HepG2 (cell line): ENCODE data around the gene NSMCE1. TPM values are rescaled to one million over a fixed set of nuclear protein-coding genes. Genes with fewer than 3 reads are reported as not detected.

Experiments used
- ATF1 ChIP-seq: IDR thresholded peaks from 2 replicates; pipeline ENCODE4 v1.6.1; 2016; ENCODE audit warnings: mild to moderate bottlenecking, control low read depth
- CEBPG ChIP-seq: IDR thresholded peaks from 2 replicates; pipeline ENCODE4 v1.6.1; 2016
- CREBL2 ChIP-seq: sonication (generic); formaldehyde crosslinking; IDR thresholded peaks from 2 replicates; pipeline ENCODE4 v1.8.1; 2023; ENCODE audit warnings: missing genetic modification reagents, mild to moderate bottlenecking, borderline replicate concordance
- DRAP1 ChIP-seq: IDR thresholded peaks from 2 replicates; pipeline ENCODE4 v1.6.1; 2016; ENCODE audit warnings: missing genetic modification reagents, missing compliant biosample characterization
- GFI1 ChIP-seq: sonication (generic); formaldehyde crosslinking; IDR thresholded peaks from 2 replicates; pipeline ENCODE4 v1.5.0; 2020; ENCODE audit warnings: missing genetic modification reagents, mild to moderate bottlenecking, borderline replicate concordance
- GRHL1 ChIP-seq: sonication (generic); formaldehyde crosslinking; conservative IDR thresholded peaks from 2 replicates; pipeline ENCODE4 v1.8.0; 2022; ENCODE audit warnings: missing genetic modification reagents
- HOXA5 ChIP-seq: sonication (generic); formaldehyde crosslinking; IDR thresholded peaks from 2 replicates; pipeline ENCODE4 v1.4.0; 2020; ENCODE audit warnings: missing genetic modification reagents
- IRX3 ChIP-seq: sonication (generic); formaldehyde crosslinking; IDR thresholded peaks from 2 replicates; pipeline ENCODE4 v1.8.1; 2023; ENCODE audit warnings: mild to moderate bottlenecking, low read depth, missing genetic modification reagents, borderline replicate concordance
- ISX ChIP-seq: sonication (generic); formaldehyde crosslinking; conservative IDR thresholded peaks from 2 replicates; pipeline ENCODE4 v1.5.0; 2020; ENCODE audit warnings: missing genetic modification reagents
- PPARG ChIP-seq: conservative IDR thresholded peaks from 2 replicates; pipeline ENCODE4 v1.6.1; 2016; ENCODE audit warnings: missing biosample characterization, missing genetic modification reagents
- PRPF4 ChIP-seq: fragments of 200-400 bp; formaldehyde crosslinking; IDR thresholded peaks from 2 replicates; pipeline ENCODE4 v1.6.1; 2016; ENCODE audit warnings: low read length, low read depth; ENCODE audit not compliant: poor library complexity, severe bottlenecking
- RFX3 ChIP-seq: IDR thresholded peaks from 2 replicates; pipeline ENCODE4 v1.6.1; 2016; ENCODE audit warnings: missing biosample characterization, missing genetic modification reagents
- SALL2 ChIP-seq: sonication (generic); formaldehyde crosslinking; IDR thresholded peaks from 2 replicates; pipeline ENCODE4 v1.8.1; 2023; ENCODE audit warnings: mild to moderate bottlenecking, missing genetic modification reagents, inconsistent platforms
- SKI ChIP-seq: fragments of 450-650 bp; IDR thresholded peaks from one replicate; pipeline ENCODE4 v1.6.1; 2018; ENCODE audit warnings: mild to moderate bottlenecking; ENCODE audit not compliant: partially characterized antibody
- TBX3 ChIP-seq: fragments of 450-650 bp; IDR thresholded peaks from 2 replicates; pipeline ENCODE4 v1.6.1; 2017; ENCODE audit warnings: antibody characterized with exemption, mild to moderate bottlenecking, inconsistent platforms, borderline replicate concordance
- TCF12 ChIP-seq, 2 experiments: fragments of 450-650 bp in 1 of 2; sonication (generic) in 1 of 2; formaldehyde crosslinking in 1 of 2; IDR thresholded peaks; 2 replicates each; pipeline versions ENCODE4 v1.6.1 to v1.8.0; 2017 to 2022; ENCODE audit warnings: antibody characterized with exemption in 1 of 2, mild to moderate bottlenecking in 1 of 2, missing genetic modification reagents in 1 of 2, moderate library complexity in 1 of 2
- TEAD2 ChIP-seq: sonication (generic); formaldehyde crosslinking; IDR thresholded peaks from 2 replicates; pipeline ENCODE4 v1.9.0; 2021; ENCODE audit warnings: missing genetic modification reagents
- TERF1 ChIP-seq: sonication (generic); formaldehyde crosslinking; IDR thresholded peaks from 2 replicates; pipeline ENCODE4 v1.8.0; 2022; ENCODE audit warnings: mild to moderate bottlenecking, missing genetic modification reagents, moderate library complexity
- ZC3H13 ChIP-seq: sonication (generic); formaldehyde crosslinking; IDR thresholded peaks from 2 replicates; pipeline ENCODE4 v1.8.1; 2023; ENCODE audit warnings: mild to moderate bottlenecking, missing genetic modification reagents, moderate library complexity
- ZEB1 ChIP-seq: IDR thresholded peaks from 2 replicates; pipeline ENCODE4 v1.6.1; 2012; ENCODE audit warnings: mild to moderate bottlenecking, low read depth, inconsistent platforms; ENCODE audit not compliant: insufficient replicate concordance
- ZMAT3 ChIP-seq: sonication (generic); formaldehyde crosslinking; conservative IDR thresholded peaks from 2 replicates; pipeline ENCODE4 v1.7.0; 2021; ENCODE audit warnings: missing genetic modification reagents
- ZNF121 ChIP-seq: sonication (generic); formaldehyde crosslinking; IDR thresholded peaks from 2 replicates; pipeline ENCODE4 v1.5.0; 2020; ENCODE audit warnings: mild to moderate bottlenecking, missing genetic modification reagents
- ZNF20 ChIP-seq: sonication (generic); formaldehyde crosslinking; IDR thresholded peaks from 2 replicates; pipeline ENCODE4 v1.4.0; 2020; ENCODE audit warnings: mild to moderate bottlenecking, moderate library complexity, missing genetic modification reagents
- ZNF230 ChIP-seq: sonication (generic); formaldehyde crosslinking; IDR thresholded peaks from 2 replicates; pipeline ENCODE4 v1.4.0; 2020; ENCODE audit warnings: mild to moderate bottlenecking, missing genetic modification reagents
- ZNF333 ChIP-seq: sonication (generic); formaldehyde crosslinking; IDR thresholded peaks from 2 replicates; pipeline ENCODE4 v1.4.0; 2020; ENCODE audit warnings: mild to moderate bottlenecking, missing genetic modification reagents, borderline replicate concordance
- ZNF460 ChIP-seq: sonication (generic); formaldehyde crosslinking; IDR thresholded peaks from 2 replicates; pipeline ENCODE4 v1.5.1; 2020; ENCODE audit warnings: missing genetic modification reagents, mild to moderate bottlenecking, borderline replicate concordance
- ZNF546 ChIP-seq: sonication (generic); formaldehyde crosslinking; conservative IDR thresholded peaks from 2 replicates; pipeline ENCODE4 v1.8.1; 2023; ENCODE audit warnings: mild to moderate bottlenecking, missing genetic modification reagents
- ZNF629 ChIP-seq: sonication (generic); formaldehyde crosslinking; conservative IDR thresholded peaks from 2 replicates; pipeline ENCODE4 v1.5.0; 2020; ENCODE audit warnings: missing genetic modification reagents
- ZSCAN9 ChIP-seq: IDR thresholded peaks from 2 replicates; pipeline ENCODE4 v1.6.1; 2016; ENCODE audit warnings: borderline replicate concordance
- polyA plus RNA-seq, 8 experiments: library from polyadenylated mRNA; depleted of rRNA in 3 of 8; stranded (reverse) in 7 of 8; unstranded in 1 of 8; fragments of >200 nt; fragmentation: Illumina TruSeq in 4 of 8; extraction: Trizol in 4 of 8; gene quantifications; 2 replicates each; pipeline versions ENCODE4 v1.2.1 to v1.2.3, GENCODE V29; 2011 to 2016; ENCODE audit warnings: low read depth in 4 of 8, missing spikeins in 1 of 8, mixed read lengths in 1 of 8; ENCODE audit not compliant: insufficient read depth in 1 of 8
- total RNA-seq, 5 experiments: library from RNA; depleted of rRNA; stranded (reverse); fragments of >200 nt; fragmentation: Illumina TruSeq; extraction: Trizol; gene quantifications; 2 replicates each; pipeline ENCODE4 v1.2.3, GENCODE V29; 2016; ENCODE audit warnings: low read depth in 1 of 5

Gene NSMCE1
- total and polyA plus RNA-seq, 2 of the 13 experiments (the other 11 are each of a cell fraction or from before 2014, with no cell fraction given) = 42.7 to 52.9 TPM

GRCh38 chr16:27313422-27314160, 45.0 kb upstream of the NSMCE1 start, which contains the start of gene IL4R (continued):
- TF ChIP-seq RFX3 (CRISPR knock-in tag) (no peak), IRX3 (CRISPR knock-in tag) (no peak), ZNF121 (CRISPR knock-in tag) (peak; percentile 46; the same call in 1 of the 2 replicates), CEBPG (CRISPR knock-in tag) (peak; percentile 63), ZNF20 (CRISPR knock-in tag) (no peak), TCF12 (IDR thresholded peaks at IDR 0.05) (no peak), TCF12 (CRISPR knock-in tag; IDR thresholded peaks at IDR 0.05) (peak; percentile 78; the same call in 1 of the 2 replicates), TBX3 (no peak), ZSCAN9 (CRISPR knock-in tag) (peak; percentile 79; the same call in 1 of the 2 replicates), TEAD2 (CRISPR knock-in tag) (no peak), ZNF230 (CRISPR knock-in tag) (no peak), ZEB1 (no peak), HOXA5 (CRISPR knock-in tag) (no peak; the same call in none of the 2 replicates), PRPF4 (no peak), ATF1 (CRISPR knock-in tag) (no peak), ZNF546 (CRISPR knock-in tag) (peak; percentile 71; the same call in 1 of the 2 replicates), ISX (no peak), ZNF460 (no peak), GFI1 (CRISPR knock-in tag) (peak; percentile 50; the same call in 1 of the 2 replicates), DRAP1 (CRISPR knock-in tag) (peak; percentile 77), SKI (peak; percentile 83), ZC3H13 (CRISPR knock-in tag) (no peak), ZNF333 (CRISPR knock-in tag) (no peak; the same call in 1 of the 2 replicates), SALL2 (CRISPR knock-in tag) (peak; percentile 67; the same call in 1 of the 2 replicates), GRHL1 (CRISPR knock-in tag) (no peak), ZNF629 (CRISPR knock-in tag) (no peak), PPARG (CRISPR knock-in tag) (no peak; the same call in 1 of the 2 replicates), TERF1 (CRISPR knock-in tag) (no peak), ZMAT3 (CRISPR knock-in tag) (no peak), CREBL2 (CRISPR knock-in tag) (no peak; the same call in 1 of the 2 replicates)
